ENCODE results near the gene MZT1. TPM values are rescaled to one million over a fixed set of nuclear protein-coding genes. Genes with fewer than 3 reads are reported as not detected.

MZT1 gene
- total RNA-seq, 1 experiment from 2014 or later = 25.3 TPM

- in situ Hi-C loops (cut with HindIII; ENCODE audit: low pct_unique_long_range_greater_than_20kb, low sequenced_read_pairs) = no loop called here
- no peak for DNase-seq (ENCODE audit: low read depth, low spot score)
Measured at GRCh38 chr13:72693832-72694231, 33.6 kb downstream of the MZT1 start.

GRCh38 chr13:72692884-72693514 is 34.4 kb downstream of the MZT1 start:
- in situ Hi-C loops (cut with HindIII; ENCODE audit: low pct_unique_long_range_greater_than_20kb, low sequenced_read_pairs) = no loop called here
- DNase-seq (ENCODE audit: low read depth, low spot score) = no peak

GRCh38 chr13:72689181-72689696 is 38.2 kb downstream of the MZT1 start:
- DNase-seq (ENCODE audit: low read depth, low spot score) = no peak
- in situ Hi-C loops (cut with HindIII; ENCODE audit: low pct_unique_long_range_greater_than_20kb, low sequenced_read_pairs) = no loop called here

- DNase-seq (ENCODE audit: low read depth, low spot score) = no peak
- in situ Hi-C loops (cut with HindIII; ENCODE audit: low pct_unique_long_range_greater_than_20kb, low sequenced_read_pairs) = no loop called here
Measured at GRCh38 chr13:72686766-72687165, 40.7 kb downstream of the MZT1 start.

GRCh38 chr13:72680353-72680752 is 47.1 kb downstream of the MZT1 start:
- in situ Hi-C loops (cut with HindIII; ENCODE audit: low pct_unique_long_range_greater_than_20kb, low sequenced_read_pairs) = no loop called here
- no peak for DNase-seq (ENCODE audit: low read depth, low spot score)

GRCh38 chr13:72678312-72678711 is 49.1 kb downstream of the MZT1 start:
- no peak for DNase-seq (ENCODE audit: low read depth, low spot score)
- in situ Hi-C loops (cut with HindIII; ENCODE audit: low pct_unique_long_range_greater_than_20kb, low sequenced_read_pairs) = no loop called here

GRCh38 chr13:72677431-72677830 is 50.0 kb downstream of the MZT1 start:
- in situ Hi-C loops (cut with HindIII; ENCODE audit: low pct_unique_long_range_greater_than_20kb, low sequenced_read_pairs) = no loop called here
- no peak for DNase-seq (ENCODE audit: low read depth, low spot score)

GRCh38 chr13:72666391-72666790 is 61.0 kb downstream of the MZT1 start:
- no peak for DNase-seq (ENCODE audit: low read depth, low spot score)
- in situ Hi-C loops (cut with HindIII; ENCODE audit: low pct_unique_long_range_greater_than_20kb, low sequenced_read_pairs) = no loop called here

GRCh38 chr13:72662548-72662947 is 64.9 kb downstream of the MZT1 start:
- in situ Hi-C loops (cut with HindIII; ENCODE audit: low pct_unique_long_range_greater_than_20kb, low sequenced_read_pairs) = no loop called here
- DNase-seq (ENCODE audit: low read depth, low spot score) = no peak

Small RNAs within 50 kb of the gene (small RNA-seq; reads per million reads assigned to genes)
- gene RNU6-80P = 0 reads per million in 2 experiments

Other genes starting within 250 kb of the MZT1 start
- 15.8 and 18.9 TPM in 2 replicates for gene BORA, start 294 bp upstream of the MZT1 start, total RNA-seq (2014; rRNA removed; shearing (Covaris generic))
- gene DIS3, start 54.3 kb upstream of the MZT1 start, total RNA-seq (2014; rRNA removed; shearing (Covaris generic)) = 63.4 and 66.5 TPM in 2 replicates
- 12.1 and 21.0 TPM in 2 replicates for gene PIBF1, start 54.5 kb upstream of the MZT1 start, total RNA-seq (2014; rRNA removed; shearing (Covaris generic))

All from SK-MEL-5 (cell line).